DOHH2 (cell line): ENCODE data around the gene PRPSAP1.

Source experiments
- H3F3A ChIP-seq: fragments of 200-600 bp; sonication (generic), shearing (Covaris generic); 2 replicates; pipeline ENCODE4 v1.6.0; 2016; ENCODE audit warnings: antibody characterized with exemption, mild to moderate bottlenecking; ENCODE audit not compliant: control insufficient read depth, insufficient read depth
- H3K27ac ChIP-seq: fragments of 200-600 bp; sonication (generic); 2 replicates; pipeline ENCODE4 v1.5.1; 2014; ENCODE audit warnings: low read depth, mild to moderate bottlenecking, low read length, moderate library complexity
- H3K27me3 ChIP-seq: fragments of 200-600 bp; sonication (generic); 2 replicates; pipeline ENCODE4 v1.6.1; 2014; ENCODE audit warnings: mild to moderate bottlenecking, low read length, mixed read lengths; ENCODE audit not compliant: control insufficient read depth
- H3K36me3 ChIP-seq: fragments of 200-600 bp; sonication (generic); 2 replicates; pipeline ENCODE4 v1.6.1; 2014; ENCODE audit warnings: mild to moderate bottlenecking, low read length, moderate library complexity, mixed read lengths; ENCODE audit not compliant: control insufficient read depth
- H3K4me1 ChIP-seq: fragments of 200-600 bp; sonication (generic); 2 replicates; pipeline ENCODE4 v1.6.1; 2014; ENCODE audit warnings: mild to moderate bottlenecking, low read length, mixed read lengths; ENCODE audit not compliant: control insufficient read depth
- H3K4me2 ChIP-seq: fragments of 200-600 bp; sonication (generic); 2 replicates; pipeline ENCODE4 v1.6.0; 2014; ENCODE audit warnings: mild to moderate bottlenecking, low read length, moderate library complexity
- H3K4me3 ChIP-seq: fragments of 200-600 bp; sonication (generic); 2 replicates; pipeline ENCODE4 v1.5.1; 2014; ENCODE audit warnings: mild to moderate bottlenecking, low read length, mixed read lengths
- H3K79me2 ChIP-seq: fragments of 200-600 bp; sonication (generic); 2 replicates; pipeline ENCODE4 v1.6.1; 2014; ENCODE audit warnings: mild to moderate bottlenecking, low read length, mixed read lengths; ENCODE audit not compliant: control insufficient read depth
- H3K9me2 ChIP-seq: fragments of 200-600 bp; sonication (generic); replicated peaks from 2 replicates; pipeline ENCODE4 v1.6.1; 2014; ENCODE audit warnings: mild to moderate bottlenecking, low read length, mixed read lengths; ENCODE audit not compliant: control insufficient read depth
- H3K9me3 ChIP-seq: fragments of 200-600 bp; sonication (generic); 2 replicates; pipeline ENCODE4 v1.6.1; 2014; ENCODE audit warnings: antibody characterized with exemption, low read length, mixed read lengths; ENCODE audit not compliant: control insufficient read depth, insufficient read depth
- H4K20me1 ChIP-seq: fragments of 200-600 bp; sonication (generic); 2 replicates; pipeline ENCODE4 v1.6.0; 2014; ENCODE audit warnings: low read depth, mild to moderate bottlenecking, antibody characterized with exemption, low read length, moderate library complexity; ENCODE audit not compliant: control insufficient read depth, insufficient read depth
- EZH2phosphoT487 ChIP-seq: fragments of 200-600 bp; sonication (generic); IDR thresholded peaks from 2 replicates; pipeline ENCODE4 v1.6.1; 2017; ENCODE audit warnings: borderline replicate concordance, mild to moderate bottlenecking, antibody characterized with exemption, low read length, moderate library complexity, mixed read lengths
- TF ChIP-seq, protein P1 (sequence below): fragments of 200-600 bp; sonication (generic); IDR thresholded peaks from one replicate; pipeline ENCODE4 v1.5.1; 2014; ENCODE audit warnings: antibody characterized with exemption, mild to moderate bottlenecking, low read depth, low read length; ENCODE audit not compliant: poor library complexity, severe bottlenecking

PRPSAP1 gene

DNA sequence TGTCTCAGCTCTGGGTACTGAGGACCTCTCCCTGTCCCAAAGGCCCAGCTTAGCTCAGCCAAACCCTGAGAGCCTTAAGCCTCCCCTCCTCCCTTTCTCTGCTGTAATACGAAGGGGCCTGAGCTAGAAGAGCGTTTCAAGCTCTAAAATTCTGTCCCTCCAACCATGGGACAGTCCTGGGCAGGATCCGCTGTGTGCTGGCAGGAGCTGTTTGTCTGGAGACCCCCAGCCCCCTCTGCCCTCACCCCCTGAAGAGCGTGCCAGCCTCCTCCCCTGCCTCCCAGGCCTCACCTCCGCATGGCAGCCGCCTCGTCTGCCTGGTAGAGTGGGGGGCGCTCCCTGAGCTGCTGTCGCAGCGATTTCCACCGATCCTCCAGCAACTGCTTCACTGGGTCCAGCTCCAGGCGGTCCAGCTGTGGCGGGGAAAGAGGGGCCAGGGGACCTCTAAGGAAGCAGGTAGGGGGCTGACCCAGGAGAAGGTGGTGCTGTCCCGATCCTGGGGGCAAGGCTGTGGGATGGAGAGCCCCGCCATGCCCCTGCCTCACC lies 73.9 kb downstream of the PRPSAP1 start:
- Histone ChIP-seq H3K27ac (no peak overlapping the region), H4K20me1 (no peaks in the 10 kb centered on the region), H3F3A (no peaks in the 10 kb centered on the region), H3K36me3 (no peaks in the 10 kb centered on the region), H3K9me3 (no peaks in the 10 kb centered on the region), H3K27me3 (no peaks in the 10 kb centered on the region), H3K9me2 (no peaks in the 10 kb centered on the region), H3K4me2 (no peak overlapping the region), H3K4me1 (0 out of 2 replicates have a peak, but pooled peaks cover 5% of the 10 kb centered on the region), H3K79me2 (no peaks in the 10 kb centered on the region), H3K4me3 (no peak overlapping the region)
- TF ChIP-seq, protein P1, sequence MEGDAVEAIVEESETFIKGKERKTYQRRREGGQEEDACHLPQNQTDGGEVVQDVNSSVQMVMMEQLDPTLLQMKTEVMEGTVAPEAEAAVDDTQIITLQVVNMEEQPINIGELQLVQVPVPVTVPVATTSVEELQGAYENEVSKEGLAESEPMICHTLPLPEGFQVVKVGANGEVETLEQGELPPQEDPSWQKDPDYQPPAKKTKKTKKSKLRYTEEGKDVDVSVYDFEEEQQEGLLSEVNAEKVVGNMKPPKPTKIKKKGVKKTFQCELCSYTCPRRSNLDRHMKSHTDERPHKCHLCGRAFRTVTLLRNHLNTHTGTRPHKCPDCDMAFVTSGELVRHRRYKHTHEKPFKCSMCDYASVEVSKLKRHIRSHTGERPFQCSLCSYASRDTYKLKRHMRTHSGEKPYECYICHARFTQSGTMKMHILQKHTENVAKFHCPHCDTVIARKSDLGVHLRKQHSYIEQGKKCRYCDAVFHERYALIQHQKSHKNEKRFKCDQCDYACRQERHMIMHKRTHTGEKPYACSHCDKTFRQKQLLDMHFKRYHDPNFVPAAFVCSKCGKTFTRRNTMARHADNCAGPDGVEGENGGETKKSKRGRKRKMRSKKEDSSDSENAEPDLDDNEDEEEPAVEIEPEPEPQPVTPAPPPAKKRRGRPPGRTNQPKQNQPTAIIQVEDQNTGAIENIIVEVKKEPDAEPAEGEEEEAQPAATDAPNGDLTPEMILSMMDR: no peak
- TF ChIP-seq EZH2phosphoT487: no peak

DNA sequence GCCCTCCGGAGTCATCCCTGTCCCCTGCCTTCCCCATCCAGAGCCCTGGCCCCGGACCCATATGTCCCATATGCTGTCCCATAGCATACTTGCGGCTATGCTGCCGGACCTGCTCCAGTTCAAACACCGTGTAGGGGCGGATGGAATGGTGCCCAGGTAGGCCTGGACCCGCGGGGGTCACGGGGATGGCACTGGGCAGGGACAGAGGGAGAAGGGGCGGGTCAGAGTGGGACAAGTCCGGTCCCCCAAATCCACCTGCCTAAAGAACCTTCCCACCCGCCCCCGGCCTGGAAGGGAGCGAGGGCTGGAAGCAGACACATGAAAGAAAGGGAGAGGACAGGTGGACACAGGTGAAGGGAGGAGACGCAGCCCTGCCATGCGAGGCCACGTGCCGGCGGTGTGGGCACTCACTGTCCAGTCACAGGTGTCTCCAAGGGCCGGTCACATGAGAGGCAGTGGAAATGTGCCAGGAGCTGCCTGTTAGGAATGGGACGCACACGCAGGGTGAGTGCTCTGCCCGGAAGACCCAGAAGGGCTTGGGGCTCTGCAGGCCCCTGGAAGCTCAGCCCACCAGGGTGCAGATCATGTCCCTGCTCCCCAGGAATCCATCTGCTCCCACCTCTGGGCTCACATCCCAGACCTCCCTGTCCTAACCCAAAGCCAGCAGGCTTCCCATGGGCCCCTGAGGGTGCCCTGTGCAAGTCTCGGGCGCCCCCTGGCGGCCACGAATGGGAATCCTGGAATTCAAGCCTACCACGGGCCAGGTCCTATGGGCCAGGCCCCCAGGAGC lies 74.6 kb downstream of the PRPSAP1 start:
- TF ChIP-seq, protein P1: peak; percentile 97
- TF ChIP-seq EZH2phosphoT487: no peak
- no peak overlapping the region for H3K4me3 ChIP-seq
- H3F3A ChIP-seq: no peaks in the 10 kb centered on the region
- no peaks in the 10 kb centered on the region for H3K79me2 ChIP-seq
- H3K36me3 ChIP-seq: no peaks in the 10 kb centered on the region
- H3K4me2 ChIP-seq: no peak overlapping the region
- no peak overlapping the region for H3K27ac ChIP-seq
- H3K27me3 ChIP-seq: no peaks in the 10 kb centered on the region
- H3K9me3 ChIP-seq: no peaks in the 10 kb centered on the region
- H4K20me1 ChIP-seq: no peaks in the 10 kb centered on the region
- H3K9me2 ChIP-seq: no peaks in the 10 kb centered on the region
- 0 out of 2 replicates have a peak, but pooled peaks cover 5% of the 10 kb centered on the region for H3K4me1 ChIP-seq

DNA sequence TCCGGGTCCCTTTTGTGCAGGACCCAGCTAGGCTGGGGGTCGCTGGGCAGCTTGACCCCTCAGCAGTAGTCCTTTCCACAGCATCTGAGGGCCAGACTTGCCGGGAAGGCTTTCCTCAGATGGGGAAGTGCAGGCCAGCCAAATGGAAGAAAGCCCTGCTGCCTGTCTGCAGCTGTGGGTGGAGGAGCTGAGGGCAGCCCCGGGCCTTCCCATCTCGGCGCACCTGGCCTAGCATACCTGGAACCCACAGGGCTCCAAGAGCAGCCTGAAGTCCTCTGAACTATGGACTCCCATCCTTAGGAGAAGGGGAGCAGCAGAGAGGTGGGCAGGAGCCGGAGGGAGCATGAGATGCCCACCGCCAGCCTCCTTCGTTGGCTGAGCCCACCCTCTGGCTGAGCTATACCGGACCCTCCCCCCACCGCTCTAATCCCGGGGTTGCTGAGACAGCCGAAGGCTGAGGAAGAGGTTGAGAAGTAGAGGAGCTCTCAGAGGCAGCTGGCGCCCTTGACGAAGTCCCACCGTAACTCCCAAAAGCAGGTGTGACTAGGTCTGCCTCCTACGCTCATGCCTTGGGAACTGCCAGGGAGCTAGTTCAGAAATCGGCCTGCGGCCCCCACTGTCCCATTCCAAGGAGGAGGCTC lies 75.3 kb downstream of the PRPSAP1 start:
- Histone ChIP-seq H3F3A (no peaks in the 10 kb centered on the region), H3K27ac (no peak overlapping the region), H3K4me3 (no peak overlapping the region), H3K36me3 (no peaks in the 10 kb centered on the region), H3K9me2 (no peaks in the 10 kb centered on the region), H3K4me1 (peaks cover 7% of the 10 kb centered on the region), H3K9me3 (no peaks in the 10 kb centered on the region), H3K27me3 (no peaks in the 10 kb centered on the region), H3K79me2 (no peaks in the 10 kb centered on the region), H4K20me1 (no peaks in the 10 kb centered on the region), H3K4me2 (no peak overlapping the region)
- TF ChIP-seq, protein P1: no peak
- no peak for TF ChIP-seq EZH2phosphoT487
